ENCODE data around the gene WHRN. TPM values are rescaled to one million over a fixed set of nuclear protein-coding genes. Genes with fewer than 3 reads are reported as not detected.
A peak's percentile ranks its signal among the peaks of the same experiment; 100 is the strongest.

WHRN gene
- total RNA-seq, 2 experiments from 2014 or later, result 0.19 to 2.1 TPM

- CTCF ChIA-PET (ENCODE audit: unreplicated experiment), result interaction anchor here (0.8 to 1.1 kb wide), 2 partner anchors 14 to 16 kb away, joined by 3 read pairs; no protein-coding TSS in a partner anchor
- Histone ChIP-seq H3K4me3 (ENCODE audit: low read depth, low read length, poor library complexity, severe bottlenecking) (peak overlapping the region; percentile 56), H3K27ac (ENCODE audit: low read depth, low read length, poor library complexity, severe bottlenecking) (peak overlapping the region; percentile 99), H3K9me3 (ENCODE audit: low read length) (no peaks in the 10 kb centered on the region), H3K36me3 (ENCODE audit: insufficient read depth, low read length) (peaks cover 85% of the 10 kb centered on the region), H3K9me2 (ENCODE audit: insufficient read depth, low read length) (no peaks in the 10 kb centered on the region), H4K20me1 (ENCODE audit: insufficient read depth, low read length) (no peaks in the 10 kb centered on the region), H3K4me1 (ENCODE audit: insufficient read depth, low read length, poor library complexity, severe bottlenecking) (peaks cover 94% of the 10 kb centered on the region), H2AFZ (ENCODE audit: low read length) (no peak overlapping the region), H3K4me2 (ENCODE audit: low read length) (peak overlapping the region; percentile 79), H3K79me2 (ENCODE audit: insufficient read depth, low read depth, low read length) (peaks cover 63% of the 10 kb centered on the region)
- TF ChIP-seq EZH2phosphoT487 (IDR thresholded peaks at IDR 0.05; ENCODE audit: borderline replicate concordance, low read depth, low read length), result no peak
- no peak for TF ChIP-seq CTCF (conservative IDR thresholded peaks at IDR 0.05; ENCODE audit: low read length)
- intact Hi-C loops (cut with micrococcal nuclease; ENCODE audit: unreplicated experiment), result loop anchor here (1.0 to 10.0 kb wide), 6 partner anchors 9 to 958 kb away; partner anchors contain the start of genes C9orf43 and POLE3
- peak; percentile 99 for DNase-seq (ENCODE audit: low spot score)
- BruUV-seq (replicated peaks), result no TSS peak
- POLR2A ChIA-PET, result interaction anchor here (0.7 to 12.9 kb wide), 8 partner anchors 8 to 537 kb away, joined by 3 to 275 read pairs (median 3); partner anchors contain the start of gene AKNA
Observed at GRCh38 chr9:114372921-114373448, 132.3 kb downstream of the WHRN start.

- H3K36me3 ChIP-seq (ENCODE audit: insufficient read depth, low read length), result peaks cover 85% of the 10 kb centered on the region
- BruUV-seq (replicated peaks), result no TSS peak
- H3K79me2 ChIP-seq (ENCODE audit: insufficient read depth, low read depth, low read length), result peaks cover 60% of the 10 kb centered on the region
- H3K9me3 ChIP-seq (ENCODE audit: low read length), result no peaks in the 10 kb centered on the region
- intact Hi-C loops (cut with micrococcal nuclease; ENCODE audit: unreplicated experiment), result loop anchor here (1.0 to 10.0 kb wide), 4 partner anchors 8 to 957 kb away; partner anchors contain the start of genes C9orf43 and POLE3
- H4K20me1 ChIP-seq (ENCODE audit: insufficient read depth, low read length), result no peaks in the 10 kb centered on the region
- POLR2A ChIA-PET, result interaction anchor here (0.9 to 12.9 kb wide), 7 partner anchors 10 to 538 kb away, joined by 3 to 275 read pairs (median 3); partner anchors contain the start of gene AKNA
- CTCF ChIA-PET (ENCODE audit: unreplicated experiment), result interaction anchor here (0.8 to 1.3 kb wide), 2 partner anchors 16 to 18 kb away, joined by 9 to 14 read pairs; partner anchors contain the start of gene AKNA
- H3K9me2 ChIP-seq (ENCODE audit: insufficient read depth, low read length), result no peaks in the 10 kb centered on the region
- H3K27ac ChIP-seq (ENCODE audit: low read depth, low read length, poor library complexity, severe bottlenecking), result peak overlapping the region; percentile 99
- H2AFZ ChIP-seq (ENCODE audit: low read length), result no peak overlapping the region
- peak overlapping the region; percentile 56 for H3K4me3 ChIP-seq (ENCODE audit: low read depth, low read length, poor library complexity, severe bottlenecking)
- TF ChIP-seq EZH2phosphoT487 (IDR thresholded peaks at IDR 0.05; ENCODE audit: borderline replicate concordance, low read depth, low read length), result no peak
- TF ChIP-seq CTCF (conservative IDR thresholded peaks at IDR 0.05; ENCODE audit: low read length), result no peak
- H3K4me1 ChIP-seq (ENCODE audit: insufficient read depth, low read length, poor library complexity, severe bottlenecking), result peaks cover 96% of the 10 kb centered on the region
- H3K4me2 ChIP-seq (ENCODE audit: low read length), result peak overlapping the region; percentile 79
- peak; percentile 81 for DNase-seq (ENCODE audit: low spot score)
Observed at GRCh38 chr9:114371973-114372917, 133.0 kb downstream of the WHRN start.

Measured in OCI-LY7 (cell line).